ENCODE data around the gene SH3BGRL3. TPM values are rescaled to one million over a fixed set of nuclear protein-coding genes. Genes with fewer than 3 reads are reported as not detected.

SH3BGRL3 gene
- total and polyA plus RNA-seq, 2 experiments from 2014 or later = 30.9 to 370 TPM

GRCh38 chr1:26330276-26330675 is 50.4 kb downstream of the SH3BGRL3 start (continued):
- no peak for TF ChIP-seq JUNB (IDR thresholded peaks at IDR 0.05; ENCODE audit: unreplicated experiment)
- no peak for TF ChIP-seq ZNF114 (CRISPR knock-in tag; IDR thresholded peaks at IDR 0.05)
- TF ChIP-seq ZNF331 (CRISPR knock-in tag; IDR thresholded peaks at IDR 0.05; ENCODE audit: low read depth) = no peak
- no peak for TF ChIP-seq ETS1 (IDR thresholded peaks at IDR 0.05)

Other genes starting within 250 kb of the SH3BGRL3 start
- gene SLC30A2, start 234.0 kb upstream of the SH3BGRL3 start, total RNA-seq (2014; rRNA removed; shearing (Covaris generic)) = 0.07 TPM in 1 of 2 replicates, not detected in the other
- gene SLC30A2, start 234.0 kb upstream of the SH3BGRL3 start, polyA plus RNA-seq (2016; fragmentation: Nextera tagmentation; extraction: Ambion mirVana) = not detected in 2 replicates
- gene TRIM63, start 212.5 kb upstream of the SH3BGRL3 start, total RNA-seq (2014; rRNA removed; shearing (Covaris generic)) = 0.17 TPM in 1 of 2 replicates, not detected in the other
- gene TRIM63, start 212.5 kb upstream of the SH3BGRL3 start, polyA plus RNA-seq (2016; fragmentation: Nextera tagmentation; extraction: Ambion mirVana) = not detected in 2 replicates
- 3.0 and 4.3 TPM in 2 replicates for gene PDIK1L, start 168.3 kb upstream of the SH3BGRL3 start, total RNA-seq (2014; rRNA removed; shearing (Covaris generic))
- 1.2 and 1.6 TPM in 2 replicates for gene PDIK1L, start 168.3 kb upstream of the SH3BGRL3 start, polyA plus RNA-seq (2016; fragmentation: Nextera tagmentation; extraction: Ambion mirVana)
- gene FAM110D, start 121.0 kb upstream of the SH3BGRL3 start, total RNA-seq (2014; rRNA removed; shearing (Covaris generic)) = 0.08 and 0.24 TPM in 2 replicates
- 0.39 and 0.45 TPM in 2 replicates for gene FAM110D, start 121.0 kb upstream of the SH3BGRL3 start, polyA plus RNA-seq (2016; fragmentation: Nextera tagmentation; extraction: Ambion mirVana)
- not detected in 2 replicates for gene C1orf232, start 111.1 kb upstream of the SH3BGRL3 start, total RNA-seq (2014; rRNA removed; shearing (Covaris generic))
- gene C1orf232, start 111.1 kb upstream of the SH3BGRL3 start, polyA plus RNA-seq (2016; fragmentation: Nextera tagmentation; extraction: Ambion mirVana) = not detected in 2 replicates
- 26.2 and 32.6 TPM in 2 replicates for gene ZNF593, start 110.2 kb upstream of the SH3BGRL3 start, total RNA-seq (2014; rRNA removed; shearing (Covaris generic))
- 108 and 115 TPM in 2 replicates for gene ZNF593, start 110.2 kb upstream of the SH3BGRL3 start, polyA plus RNA-seq (2016; fragmentation: Nextera tagmentation; extraction: Ambion mirVana)
- not detected in 2 replicates for gene ZNF593OS, start 108.3 kb upstream of the SH3BGRL3 start, total RNA-seq (2014; rRNA removed; shearing (Covaris generic))
- gene ZNF593OS, start 108.3 kb upstream of the SH3BGRL3 start, polyA plus RNA-seq (2016; fragmentation: Nextera tagmentation; extraction: Ambion mirVana) = 0.68 and 1.1 TPM in 2 replicates
- 11.3 and 12.5 TPM in 2 replicates for gene CNKSR1, start 102.6 kb upstream of the SH3BGRL3 start, total RNA-seq (2014; rRNA removed; shearing (Covaris generic))
- 9.7 and 9.8 TPM in 2 replicates for gene CNKSR1, start 102.6 kb upstream of the SH3BGRL3 start, polyA plus RNA-seq (2016; fragmentation: Nextera tagmentation; extraction: Ambion mirVana)
- gene CATSPER4, start 89.5 kb upstream of the SH3BGRL3 start, total RNA-seq (2014; rRNA removed; shearing (Covaris generic)) = not detected in 2 replicates
- gene CATSPER4, start 89.5 kb upstream of the SH3BGRL3 start, polyA plus RNA-seq (2016; fragmentation: Nextera tagmentation; extraction: Ambion mirVana) = 0.31 and 0.35 TPM in 2 replicates
- 26.1 and 36.8 TPM in 2 replicates for gene CEP85, start 45.9 kb upstream of the SH3BGRL3 start, total RNA-seq (2014; rRNA removed; shearing (Covaris generic))
- 11.6 and 12.8 TPM in 2 replicates for gene CEP85, start 45.9 kb upstream of the SH3BGRL3 start, polyA plus RNA-seq (2016; fragmentation: Nextera tagmentation; extraction: Ambion mirVana)
- gene UBXN11, start 26.6 kb downstream of the SH3BGRL3 start, total RNA-seq (2014; rRNA removed; shearing (Covaris generic)) = 8.0 and 9.4 TPM in 2 replicates
- gene UBXN11, start 26.6 kb downstream of the SH3BGRL3 start, polyA plus RNA-seq (2016; fragmentation: Nextera tagmentation; extraction: Ambion mirVana) = 7.3 and 8.3 TPM in 2 replicates
- gene CD52, start 37.9 kb downstream of the SH3BGRL3 start, total RNA-seq (2014; rRNA removed; shearing (Covaris generic)) = not detected in 2 replicates
- 7.3 and 9.6 TPM in 2 replicates for gene CD52, start 37.9 kb downstream of the SH3BGRL3 start, polyA plus RNA-seq (2016; fragmentation: Nextera tagmentation; extraction: Ambion mirVana)
- 10.0 and 18.4 TPM in 2 replicates for gene CRYBG2, start 74.0 kb downstream of the SH3BGRL3 start, total RNA-seq (2014; rRNA removed; shearing (Covaris generic))
- gene CRYBG2, start 74.0 kb downstream of the SH3BGRL3 start, polyA plus RNA-seq (2016; fragmentation: Nextera tagmentation; extraction: Ambion mirVana) = 17.6 and 19.4 TPM in 2 replicates
- not detected in 2 replicates for gene ZNF683, start 92.7 kb downstream of the SH3BGRL3 start, total RNA-seq (2014; rRNA removed; shearing (Covaris generic))
- gene ZNF683, start 92.7 kb downstream of the SH3BGRL3 start, polyA plus RNA-seq (2016; fragmentation: Nextera tagmentation; extraction: Ambion mirVana) = not detected in 2 replicates
- 1,538 and 1,571 TPM in 2 replicates for gene LIN28A, start 130.7 kb downstream of the SH3BGRL3 start, total RNA-seq (2014; rRNA removed; shearing (Covaris generic))
- gene LIN28A, start 130.7 kb downstream of the SH3BGRL3 start, polyA plus RNA-seq (2016; fragmentation: Nextera tagmentation; extraction: Ambion mirVana) = 604 and 648 TPM in 2 replicates
- gene DHDDS, start 152.2 kb downstream of the SH3BGRL3 start, total RNA-seq (2014; rRNA removed; shearing (Covaris generic)) = 47.2 and 49.5 TPM in 2 replicates
- 26.9 and 32.6 TPM in 2 replicates for gene DHDDS, start 152.2 kb downstream of the SH3BGRL3 start, polyA plus RNA-seq (2016; fragmentation: Nextera tagmentation; extraction: Ambion mirVana)
- 330 and 377 TPM in 2 replicates for gene HMGN2, start 192.4 kb downstream of the SH3BGRL3 start, total RNA-seq (2014; rRNA removed; shearing (Covaris generic))
- gene HMGN2, start 192.4 kb downstream of the SH3BGRL3 start, polyA plus RNA-seq (2016; fragmentation: Nextera tagmentation; extraction: Ambion mirVana) = 1,101 and 1,122 TPM in 2 replicates
- gene RPS6KA1, start 249.7 kb downstream of the SH3BGRL3 start, total RNA-seq (2014; rRNA removed; shearing (Covaris generic)) = 68.6 and 84.2 TPM in 2 replicates
- gene RPS6KA1, start 249.7 kb downstream of the SH3BGRL3 start, polyA plus RNA-seq (2016; fragmentation: Nextera tagmentation; extraction: Ambion mirVana) = 28.3 and 30.5 TPM in 2 replicates

All from GM23338 (cell line).